H1 (cell line): Measurements from ENCODE around the gene GPATCH4. TPM values are rescaled to one million over a fixed set of nuclear protein-coding genes. Genes with fewer than 3 reads are reported as not detected.

Experiments used
- CBX5 ChIP-seq: fragments of 300-800, 300-1000 bp; sonication (generic); IDR thresholded peaks from 2 replicates; pipeline ENCODE4 v1.7.1; 2016; ENCODE audit warnings: antibody characterized with exemption, low read length, low read depth
- CTBP2 ChIP-seq: IDR thresholded peaks from 2 replicates; pipeline ENCODE4 v1.7.0; 2011; ENCODE audit warnings: borderline replicate concordance, mild to moderate bottlenecking, moderate library complexity, mixed read lengths, low read length; ENCODE audit not compliant: insufficient read depth, insufficient read length
- EGR1 ChIP-seq: IDR thresholded peaks from 2 replicates; pipeline ENCODE4 v1.6.1; 2011; ENCODE audit warnings: low read depth, low read length, borderline replicate concordance
- EZH2 ChIP-seq: fragments of 200-600 bp; sonication (generic); IDR thresholded peaks from 2 replicates; pipeline ENCODE4 v1.7.1; 2012; ENCODE audit warnings: low read depth, mild to moderate bottlenecking, moderate library complexity, low read length, inconsistent platforms; ENCODE audit not compliant: severe bottlenecking
- FOSL1 ChIP-seq: IDR thresholded peaks from 2 replicates; pipeline ENCODE4 v1.6.1; 2011; ENCODE audit warnings: mild to moderate bottlenecking, low read depth, low read length, moderate library complexity; ENCODE audit not compliant: insufficient read depth
- HDAC2 ChIP-seq, 2 experiments: fragments of 300-600 bp in 1 of 2; sonication (generic) in 1 of 2; IDR thresholded peaks; 2 replicates each; pipeline ENCODE4 v1.6.1; 2011 to 2012; ENCODE audit warnings: low read depth in 2 of 2, low read length in 2 of 2, mild to moderate bottlenecking in 2 of 2, moderate library complexity in 2 of 2, borderline replicate concordance in 1 of 2, inconsistent platforms in 1 of 2
- JUN ChIP-seq: IDR thresholded peaks from 2 replicates; pipeline ENCODE4 v1.6.1; 2011; ENCODE audit warnings: low read depth, mild to moderate bottlenecking, improper control_type of control experiment, low read length
- JUND ChIP-seq: IDR thresholded peaks from 2 replicates; pipeline ENCODE4 v1.6.1; 2011; ENCODE audit warnings: mild to moderate bottlenecking, improper control_type of control experiment, low read length
- KDM1A ChIP-seq: fragments of 200-600, 300-600 bp; sonication (generic); IDR thresholded peaks from 2 replicates; pipeline ENCODE4 v1.7.1; 2016; ENCODE audit warnings: mild to moderate bottlenecking, low read length, borderline replicate concordance
- KDM4A ChIP-seq: IDR thresholded peaks from one replicate; pipeline ENCODE4 v1.7.1; 2012; ENCODE audit warnings: low read depth, mild to moderate bottlenecking, moderate library complexity, low read length, inconsistent platforms; ENCODE audit not compliant: severe bottlenecking
- RAD21 ChIP-seq, 2 experiments: IDR thresholded peaks in 1 of 2; conservative IDR thresholded peaks in 1 of 2; 2 replicates each; pipeline ENCODE4 v1.6.1; 2011; ENCODE audit warnings: low read depth in 2 of 2, low read length in 2 of 2, improper control_type of control experiment in 1 of 2, inconsistent platforms in 1 of 2, mild to moderate bottlenecking in 1 of 2, moderate library complexity in 1 of 2
- RBBP5 ChIP-seq: IDR thresholded peaks from 2 replicates; pipeline ENCODE4 v1.7.1; 2012; ENCODE audit warnings: low read depth, mild to moderate bottlenecking, inconsistent platforms, low read length, moderate library complexity, borderline replicate concordance
- RFX5 ChIP-seq: IDR thresholded peaks from 2 replicates; pipeline ENCODE4 v1.6.1; 2011; ENCODE audit warnings: low read depth, low read length, improper control_type of control experiment, borderline replicate concordance
- RXRA ChIP-seq: IDR thresholded peaks from 2 replicates; pipeline ENCODE4 v1.6.1; 2011; ENCODE audit warnings: low read depth, mild to moderate bottlenecking, low read length, moderate library complexity; ENCODE audit not compliant: insufficient read depth
- SIRT6 ChIP-seq: IDR thresholded peaks from one replicate; pipeline ENCODE4 v1.7.1; 2012; ENCODE audit warnings: low read length, inconsistent platforms
- SUZ12 ChIP-seq: fragments of 200-600 bp; sonication (generic); IDR thresholded peaks from 2 replicates; pipeline ENCODE4 v1.6.1; 2012; ENCODE audit warnings: mild to moderate bottlenecking, inconsistent platforms, low read length, moderate library complexity, mixed read lengths
- TAF7 ChIP-seq: optimal IDR thresholded peaks from 2 replicates; pipeline ENCODE3; 2011; ENCODE audit warnings: low read depth, mild to moderate bottlenecking, inconsistent platforms, low read length, moderate library complexity, borderline replicate concordance
- polyA plus RNA-seq, 7 experiments: library from polyadenylated mRNA; depleted of rRNA in 3 of 7; stranded (reverse) in 5 of 7; unstranded in 2 of 7; fragments of >200 nt in 5 of 7; fragments of 200-250 nt in 2 of 7; gene quantifications; 1 replicate in 5 of 7; 2 replicates in 1 of 7; 4 replicates in 1 of 7; pipeline versions ENCODE4 v1.2.1 to v1.2.3, GENCODE V29; 2011 to 2013; ENCODE audit warnings: missing spikeins in 2 of 7, mixed read lengths in 2 of 7
- total RNA-seq: library from RNA; stranded (reverse); fragmentation: NEBNext Ultra II Directional; extraction: Animal tissue kit (Norgen Biotek cat#: 25700); gene quantifications from 2 replicates; pipeline ENCODE4 v1.2.1, GENCODE V29; 2021
- TF ChIP-seq, protein P1 (sequence below): IDR thresholded peaks from 2 replicates; pipeline ENCODE4 v1.6.1; 2011; ENCODE audit warnings: low read depth, mild to moderate bottlenecking, low read length; ENCODE audit not compliant: insufficient read depth
- TF ChIP-seq, protein P2 (sequence below): IDR thresholded peaks from 2 replicates; pipeline ENCODE4 v1.6.1; 2012; ENCODE audit warnings: inconsistent platforms
- TF ChIP-seq, protein P3 (sequence below): IDR thresholded peaks from 2 replicates; pipeline ENCODE4 v1.6.1; 2012; ENCODE audit warnings: low read length, inconsistent platforms

Gene GPATCH4
- total and polyA plus RNA-seq, 2 of the 8 experiments (the other 6 are each of a cell fraction or from before 2014, with no cell fraction given): 20.5 to 47.9 TPM

DNA sequence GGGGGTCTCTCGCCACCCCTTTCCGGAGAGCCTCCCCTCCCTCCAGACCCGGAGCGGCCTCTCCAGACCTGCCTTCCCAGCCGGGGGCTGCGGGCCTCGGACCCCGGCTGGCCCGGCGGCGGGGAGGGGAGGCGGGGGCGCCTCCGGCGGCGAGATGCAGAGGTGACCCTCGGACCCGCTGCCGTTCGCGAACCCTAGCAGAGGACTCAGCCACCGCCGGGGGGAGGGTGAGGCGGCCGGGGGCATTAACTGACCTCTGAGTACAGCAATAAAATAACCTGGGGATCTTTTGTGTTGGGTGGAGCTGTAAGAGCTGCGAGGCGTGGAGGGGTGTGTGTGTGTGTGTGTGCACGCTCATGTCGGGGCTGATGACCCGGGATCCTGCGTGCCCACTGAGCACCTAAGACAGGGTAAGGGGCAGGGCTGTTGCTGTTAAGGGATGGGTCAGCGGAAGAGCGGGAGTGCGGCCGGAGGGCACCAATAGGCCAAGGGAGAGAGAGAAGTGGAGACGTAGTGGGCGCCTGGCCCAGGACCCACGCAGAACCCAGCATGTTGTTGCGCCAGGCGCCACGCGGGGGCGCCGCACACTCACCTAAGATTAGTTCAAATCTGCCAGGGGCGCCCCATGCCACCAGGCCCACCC, 24.3 kb upstream of the GPATCH4 start (continued):
- peak; percentile 28 for TF ChIP-seq TAF7
- TF ChIP-seq SUZ12: peak; percentile 66
- no peak for TF ChIP-seq RFX5
- TF ChIP-seq RXRA: no peak
- TF ChIP-seq, protein P1, sequence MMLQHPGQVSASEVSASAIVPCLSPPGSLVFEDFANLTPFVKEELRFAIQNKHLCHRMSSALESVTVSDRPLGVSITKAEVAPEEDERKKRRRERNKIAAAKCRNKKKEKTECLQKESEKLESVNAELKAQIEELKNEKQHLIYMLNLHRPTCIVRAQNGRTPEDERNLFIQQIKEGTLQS: no peak
- peak; percentile 77 to 81 for TF ChIP-seq RAD21 (IDR thresholded peaks at IDR 0.05 in 1 of 2, conservative IDR thresholded peaks at IDR 0.05 in 1 of 2; ENCODE audit: low read depth in 2 of 2, low read length in 2 of 2)
- no peak for TF ChIP-seq JUN
- TF ChIP-seq, protein P2, sequence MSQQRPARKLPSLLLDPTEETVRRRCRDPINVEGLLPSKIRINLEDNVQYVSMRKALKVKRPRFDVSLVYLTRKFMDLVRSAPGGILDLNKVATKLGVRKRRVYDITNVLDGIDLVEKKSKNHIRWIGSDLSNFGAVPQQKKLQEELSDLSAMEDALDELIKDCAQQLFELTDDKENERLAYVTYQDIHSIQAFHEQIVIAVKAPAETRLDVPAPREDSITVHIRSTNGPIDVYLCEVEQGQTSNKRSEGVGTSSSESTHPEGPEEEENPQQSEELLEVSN: no peak
- TF ChIP-seq RBBP5: no peak
- TF ChIP-seq SIRT6: no peak
- no peak for TF ChIP-seq CTBP2
- TF ChIP-seq EGR1: no peak
- TF ChIP-seq, protein P3, sequence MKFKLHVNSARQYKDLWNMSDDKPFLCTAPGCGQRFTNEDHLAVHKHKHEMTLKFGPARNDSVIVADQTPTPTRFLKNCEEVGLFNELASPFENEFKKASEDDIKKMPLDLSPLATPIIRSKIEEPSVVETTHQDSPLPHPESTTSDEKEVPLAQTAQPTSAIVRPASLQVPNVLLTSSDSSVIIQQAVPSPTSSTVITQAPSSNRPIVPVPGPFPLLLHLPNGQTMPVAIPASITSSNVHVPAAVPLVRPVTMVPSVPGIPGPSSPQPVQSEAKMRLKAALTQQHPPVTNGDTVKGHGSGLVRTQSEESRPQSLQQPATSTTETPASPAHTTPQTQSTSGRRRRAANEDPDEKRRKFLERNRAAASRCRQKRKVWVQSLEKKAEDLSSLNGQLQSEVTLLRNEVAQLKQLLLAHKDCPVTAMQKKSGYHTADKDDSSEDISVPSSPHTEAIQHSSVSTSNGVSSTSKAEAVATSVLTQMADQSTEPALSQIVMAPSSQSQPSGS: no peak
- no peak for TF ChIP-seq KDM1A
- no peak for TF ChIP-seq CBX5
- no peak for TF ChIP-seq JUND
- TF ChIP-seq EZH2: no peak
- TF ChIP-seq FOSL1: no peak
- TF ChIP-seq HDAC2 (IDR thresholded peaks at IDR 0.05; ENCODE audit: borderline replicate concordance in 1 of 2, low read depth in 2 of 2, low read length in 2 of 2): no peak
- TF ChIP-seq KDM4A: no peak
